ENCODE data around the gene PYGB.

Gene PYGB

DNA sequence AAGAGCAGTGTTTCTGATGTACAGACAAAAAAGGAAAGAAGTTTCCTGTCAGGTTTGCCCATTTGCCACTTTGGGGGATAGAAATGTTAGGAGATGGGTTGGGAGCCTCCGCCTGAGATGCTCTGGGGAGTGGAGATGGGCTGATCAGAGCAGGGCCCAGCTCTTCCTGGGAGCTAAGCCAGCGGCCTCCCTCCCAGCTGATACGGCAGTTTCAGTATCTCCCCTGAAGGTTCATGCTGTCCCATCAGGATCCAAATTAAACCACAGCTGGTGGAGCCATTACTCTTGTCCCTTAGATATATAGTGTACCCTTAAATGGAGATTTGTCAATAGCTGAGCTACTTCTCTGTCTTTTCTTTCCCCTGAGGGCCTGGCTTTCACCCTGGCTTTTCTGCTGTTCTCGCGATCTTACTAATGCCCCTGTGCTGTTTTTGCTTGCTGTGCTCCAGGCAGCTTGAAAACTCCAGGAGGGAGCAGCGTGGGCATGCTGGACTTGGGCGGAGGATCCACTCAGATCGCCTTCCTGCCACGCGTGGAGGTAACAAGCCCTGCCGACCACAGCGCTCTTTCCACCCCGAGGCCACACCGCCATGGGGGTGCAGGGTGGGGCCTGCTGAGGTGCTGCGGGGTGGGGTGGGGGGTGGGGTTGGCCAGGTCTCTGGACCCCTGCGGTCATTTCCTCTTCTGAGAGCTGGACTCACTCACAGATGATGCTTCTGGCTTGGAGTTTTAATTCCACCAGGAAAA, 31.5 kb upstream of the PYGB start:
- no peak for DNase-seq

GRCh38 chr20:25217161-25218108, 30.4 kb upstream of the PYGB start:
- DNase-seq = no peak

DNA sequence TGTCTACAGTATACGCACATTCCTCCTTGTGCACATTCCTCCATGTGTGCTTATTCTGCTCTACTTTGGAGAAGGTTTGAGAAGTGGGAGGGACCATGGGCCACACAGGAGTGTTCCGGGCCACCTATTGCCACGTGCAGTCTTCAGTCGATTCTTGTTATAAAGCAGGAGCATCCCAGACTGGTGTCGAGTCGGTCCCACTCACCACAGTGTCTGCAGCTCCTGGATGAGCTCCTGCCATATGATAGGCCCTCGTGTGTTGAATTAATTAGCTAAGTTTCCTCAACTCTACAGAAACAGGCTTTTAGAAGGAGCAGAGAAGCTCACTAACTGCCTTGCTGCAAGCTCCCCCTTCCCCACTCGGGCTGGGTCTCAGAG, 29.8 kb upstream of the PYGB start:
- no peak for DNase-seq

GRCh38 chr20:25218492-25218891, 29.4 kb upstream of the PYGB start:
- no peak for DNase-seq

DNA sequence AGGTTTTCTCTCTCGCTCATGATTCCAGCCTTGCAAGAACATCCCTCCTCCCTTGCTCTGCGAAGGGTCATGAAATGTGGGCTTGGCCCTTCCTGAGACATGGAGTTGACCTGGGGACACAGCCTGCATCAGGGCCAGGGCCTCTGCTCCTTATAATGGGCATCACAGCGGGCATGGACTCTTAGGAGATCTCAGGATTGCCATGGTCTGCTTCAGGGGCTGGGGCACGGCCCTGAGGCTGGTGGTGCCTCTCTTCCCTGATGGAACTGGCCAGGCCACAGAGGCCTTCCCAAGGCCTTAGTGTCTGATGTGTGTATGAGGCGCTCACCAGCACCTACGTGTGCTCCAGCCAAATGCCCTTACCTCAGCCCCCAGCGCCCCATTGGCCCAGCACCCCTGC, 28.5 kb upstream of the PYGB start:
- no peak for DNase-seq

GRCh38 chr20:25220021-25220730, 27.7 kb upstream of the PYGB start:
- no peak for DNase-seq

DNA sequence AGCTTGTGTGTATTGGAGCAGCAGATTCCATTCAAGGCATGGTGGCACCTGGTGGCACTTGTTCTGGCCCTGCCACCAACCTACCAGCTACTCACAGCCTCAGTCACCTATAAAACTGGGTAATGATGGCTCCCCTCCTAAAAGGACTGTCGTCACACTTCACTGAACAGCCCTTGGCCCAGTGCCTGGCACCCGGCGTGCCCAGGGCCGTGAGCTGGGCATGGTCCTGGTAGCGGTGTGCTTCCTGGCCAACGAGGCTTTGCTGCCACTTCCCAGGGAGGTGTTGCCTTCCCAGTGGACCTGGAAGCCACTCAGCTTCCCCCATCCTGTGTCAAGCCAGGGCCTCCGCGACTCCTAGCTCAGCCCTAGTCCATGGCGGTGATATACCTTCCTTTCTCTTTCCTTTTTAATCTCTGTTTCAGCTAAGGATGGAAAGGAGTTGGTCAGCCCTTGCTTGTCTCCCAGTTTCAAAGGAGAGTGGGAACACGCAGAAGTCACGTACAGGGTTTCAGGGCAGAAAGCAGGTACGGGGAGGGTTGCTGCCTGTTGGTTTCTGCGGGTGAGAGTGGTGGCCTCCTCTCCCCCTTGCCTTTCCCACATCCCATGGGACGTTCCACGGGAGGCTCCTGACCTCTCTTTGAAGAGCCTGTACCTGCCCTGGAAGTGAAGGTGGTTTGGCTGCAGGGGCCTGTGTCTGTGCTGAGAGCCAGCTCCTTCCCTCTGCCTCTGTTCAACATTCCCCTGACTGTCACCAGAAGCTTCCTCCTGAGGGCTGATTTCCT, 26.9 kb upstream of the PYGB start:
- no peak for DNase-seq

DNA sequence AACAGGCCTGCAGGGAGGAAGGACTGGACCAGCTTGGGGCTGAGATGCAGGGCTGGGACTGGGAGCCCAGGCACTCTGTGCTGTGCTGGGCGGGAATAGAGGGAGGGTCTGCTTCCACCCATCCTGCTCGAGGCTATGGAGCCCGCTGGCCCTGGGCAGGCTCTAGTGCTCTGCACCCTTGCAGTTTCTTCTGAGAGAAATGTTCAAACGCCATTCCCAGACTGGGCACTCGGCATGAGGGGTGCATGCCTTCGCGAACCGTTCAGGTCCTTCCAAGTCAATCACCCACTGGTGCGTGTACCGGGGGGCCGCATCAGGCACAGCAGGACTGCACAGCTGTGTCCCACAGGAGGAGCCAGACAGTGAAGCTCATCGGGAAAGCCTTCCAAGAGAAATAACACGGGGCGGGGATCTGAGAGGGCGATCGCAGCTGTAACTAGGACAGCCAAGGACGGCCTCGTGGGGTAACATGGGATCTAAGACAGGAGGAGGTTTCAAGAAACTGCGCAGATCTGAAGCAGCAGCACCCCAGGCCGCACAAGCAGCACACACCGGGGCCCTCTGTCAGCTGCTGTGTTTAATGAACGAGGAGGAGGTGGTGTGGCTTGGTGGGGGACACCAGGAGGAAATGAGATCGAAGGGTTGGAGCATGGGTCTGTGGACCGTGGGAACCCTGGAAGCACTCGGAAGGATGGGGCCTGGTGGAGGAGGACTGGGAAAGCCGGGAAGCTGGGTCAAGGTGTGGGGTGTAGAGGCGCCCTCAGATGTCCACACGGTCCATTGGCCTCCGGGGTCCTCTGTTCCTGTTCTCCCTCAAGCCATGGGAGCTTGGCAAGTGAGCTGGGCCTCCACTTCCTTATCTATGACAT, 26.1 kb upstream of the PYGB start:
- no peak for DNase-seq

GRCh38 chr20:25222461-25223178, 25.3 kb upstream of the PYGB start:
- no peak for DNase-seq

GRCh38 chr20:25223179-25223661, 24.7 kb upstream of the PYGB start:
- peak; percentile 91 for DNase-seq

- no peak for DNase-seq
Measured at GRCh38 chr20:25223765-25224720, 23.8 kb upstream of the PYGB start.

DNA sequence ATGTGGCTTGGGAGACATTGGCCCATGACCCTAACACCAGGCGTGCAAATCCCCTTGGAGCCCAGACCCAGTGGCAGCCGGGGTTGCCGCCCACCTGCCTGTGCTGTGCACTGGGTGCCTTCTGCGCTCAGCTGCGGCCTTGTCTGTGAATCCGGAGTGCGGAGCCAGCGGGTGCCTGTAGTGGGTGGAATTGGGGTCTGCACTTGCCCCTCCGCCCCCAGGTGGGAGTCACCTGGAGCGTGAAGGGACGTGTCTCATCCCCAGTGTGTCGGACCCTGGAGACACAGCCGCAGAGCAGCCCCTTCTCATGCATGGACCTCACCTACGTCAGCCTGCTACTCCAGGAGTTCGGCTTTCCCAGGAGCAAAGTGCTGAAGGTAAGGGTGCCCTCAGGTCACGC, 22.9 kb upstream of the PYGB start:
- no peak for DNase-seq

DNA sequence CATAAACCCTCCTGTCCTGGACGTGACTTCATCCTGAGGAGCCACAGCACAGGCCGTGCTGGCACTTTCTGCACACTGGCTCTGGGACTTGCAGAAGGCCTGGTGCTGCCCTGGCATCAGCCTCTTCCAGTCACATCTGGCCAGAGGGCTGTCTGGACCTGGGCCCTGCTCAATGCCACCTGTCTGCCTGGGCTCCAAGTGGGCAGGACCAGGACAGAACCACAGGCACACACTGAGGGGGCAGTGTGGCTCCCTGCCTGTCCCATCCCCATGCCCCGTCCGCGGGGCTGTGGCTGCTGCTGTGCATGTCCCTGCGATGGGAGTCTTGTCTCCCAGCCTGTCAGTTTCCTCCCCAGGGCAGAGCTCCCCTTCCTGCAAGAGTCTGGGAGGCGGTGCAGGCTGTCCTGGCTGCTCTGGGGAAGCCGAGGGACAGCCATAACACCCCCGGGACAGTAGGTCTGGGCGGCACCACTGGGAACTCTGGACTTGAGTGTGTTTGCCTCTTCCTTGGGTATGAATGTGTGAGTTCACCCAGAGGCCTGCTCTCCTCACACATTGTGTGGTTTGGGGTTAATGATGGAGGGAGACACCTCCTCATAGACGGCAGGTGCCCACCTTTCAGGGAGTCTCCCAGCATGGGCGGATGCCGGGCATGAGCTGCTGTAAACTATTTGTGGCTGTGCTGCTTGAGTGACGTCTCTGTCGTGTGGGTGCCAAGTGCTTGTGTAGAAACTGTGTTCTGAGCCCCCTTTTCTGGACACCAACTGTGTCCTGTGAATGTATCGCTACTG, 22.0 kb upstream of the PYGB start:
- DNase-seq = no peak

GRCh38 chr20:25226433-25227316, 21.2 kb upstream of the PYGB start:
- no peak for DNase-seq

DNA sequence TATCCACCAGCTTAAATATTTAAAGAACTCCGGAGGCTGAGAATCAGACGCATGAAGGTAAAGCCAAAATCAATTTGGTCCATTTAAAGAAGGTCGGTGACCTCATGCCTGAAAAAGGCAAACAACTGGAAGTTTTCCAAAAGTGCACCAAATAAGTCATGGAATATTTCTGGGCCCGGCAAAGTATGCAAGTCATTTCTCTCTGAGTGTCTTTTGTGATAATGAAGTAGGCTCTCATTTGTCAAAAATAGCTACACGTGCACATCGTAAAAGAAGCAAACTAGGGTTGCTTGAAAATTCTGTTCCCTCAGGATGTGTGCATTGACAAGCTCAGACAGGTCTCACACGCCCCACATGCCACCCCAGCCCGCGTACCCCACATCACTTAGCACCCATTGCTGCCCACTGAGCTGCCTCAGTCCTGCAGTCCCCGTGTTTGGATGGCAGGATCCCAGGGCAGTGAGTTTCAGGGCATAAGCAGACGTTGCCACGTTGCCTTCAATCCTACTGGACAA, 20.5 kb upstream of the PYGB start:
- DNase-seq = peak; percentile 73

DNA sequence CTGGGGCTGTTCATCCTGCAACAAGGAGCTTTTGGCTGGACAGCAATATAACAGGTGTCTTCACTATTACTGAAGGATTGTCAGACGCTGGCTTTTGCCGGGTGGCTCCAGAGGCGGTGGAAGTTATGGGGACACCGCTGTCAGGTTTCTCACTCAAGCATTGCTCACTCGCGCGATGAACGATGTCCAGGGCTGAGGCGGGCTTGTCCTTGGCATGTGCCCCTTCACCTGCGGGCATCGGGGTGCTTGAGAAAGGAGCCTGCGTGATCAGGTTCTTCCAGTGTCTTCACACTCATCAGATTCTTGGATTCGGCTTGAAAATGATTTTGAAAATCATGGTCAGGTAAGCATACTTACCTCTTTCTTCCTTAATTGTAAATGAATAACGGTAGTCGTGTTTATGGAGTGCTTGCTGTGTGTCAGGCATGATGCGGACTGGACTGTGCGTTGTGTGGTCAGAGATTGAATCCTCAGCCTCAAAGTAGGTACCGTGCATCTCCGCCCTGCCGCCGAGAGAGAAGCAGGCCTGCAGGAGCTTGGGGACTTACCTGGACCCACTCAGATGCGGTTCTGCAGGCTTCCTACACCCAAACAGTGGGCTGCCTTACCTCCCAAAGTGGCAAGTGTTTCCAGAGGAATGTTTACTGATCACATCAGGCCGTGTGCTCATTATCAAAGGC, 18.3 kb upstream of the PYGB start:
- no peak for DNase-seq

All from fibroblast of skin of abdomen (primary cell).